T-cell (primary cell): ENCODE data around the gene BPI. TPM values are rescaled to one million over a fixed set of nuclear protein-coding genes. Genes with fewer than 3 reads are reported as not detected.

Experiments used
- ATAC-seq, 4 experiments: fragments of 200-7000 bp in 3 of 4; fragments of 150-1000 bp in 1 of 4; cut with Tn5 transposase; replicated peaks in 1 of 4; 1 replicate in 3 of 4; 2 replicates in 1 of 4; pipeline ENCODE4 v1.10.0; 2021; ENCODE audit warnings: moderate library complexity in 3 of 4, mild to moderate bottlenecking in 2 of 4, moderate number of reproducible peaks in 1 of 4
- CTCF ChIA-PET, 2 donors: fragments of 300-600 bp; sonication (Branson Sonifier 250); formaldehyde crosslinking; loops; one replicate each; lab custom pipeline; 2022; ENCODE audit warnings: antibody characterized with exemption in 2 of 2; lab: Charles Lee
- POLR2A ChIA-PET, 2 donors: fragments of 300-600 bp; sonication (Branson Sonifier 250); formaldehyde crosslinking; loops; one replicate each; lab custom pipeline; 2022; ENCODE audit warnings: antibody characterized with exemption in 2 of 2; lab: Charles Lee
- DNase-seq, 35 experiments: peaks; one replicate each; pipeline versions ENCODE4 v3.0.0 to v3.0.0-alpha.2; 2013 to 2023
- H3K27ac ChIP-seq: one replicate; pipeline ENCODE4 v1.5.1; 2013; ENCODE audit warnings: low read length
- H3K27me3 ChIP-seq, 2 experiments: replicated peaks in 1 of 2; 1 replicate in 1 of 2; 2 replicates in 1 of 2; pipeline versions ENCODE4 v1.6.1 to v1.7.0; 2013; ENCODE audit warnings: low read length in 1 of 2, mixed read lengths in 1 of 2; ENCODE audit not compliant: control insufficient read depth in 2 of 2, insufficient read depth in 2 of 2; ENCODE audit errors: extremely low read depth in 1 of 2
- H3K36me3 ChIP-seq, 2 donors: 1 replicate in 1 of 2; 2 replicates in 1 of 2; pipeline versions ENCODE4 v1.6.1 to v1.7.0; 2013; ENCODE audit warnings: low read length in 1 of 2; ENCODE audit not compliant: control insufficient read depth in 2 of 2, insufficient read depth in 1 of 2; ENCODE audit errors: extremely low read depth in 1 of 2
- H3K4me1 ChIP-seq, 2 experiments: 1 replicate in 1 of 2; 2 replicates in 1 of 2; pipeline versions ENCODE4 v1.6.1 to v1.7.0; 2013; ENCODE audit warnings: low read length in 2 of 2, mixed read lengths in 1 of 2; ENCODE audit not compliant: insufficient read depth in 2 of 2, control insufficient read depth in 1 of 2; ENCODE audit errors: extremely low read depth in 1 of 2
- H3K4me3 ChIP-seq, 2 donors: 1 replicate in 1 of 2; 2 replicates in 1 of 2; pipeline versions ENCODE4 v1.5.1 to v1.7.0; 2013; ENCODE audit warnings: mild to moderate bottlenecking in 2 of 2, low read length in 1 of 2, moderate library complexity in 1 of 2; ENCODE audit not compliant: control insufficient read depth in 1 of 2; ENCODE audit errors: extremely low read depth in 1 of 2
- H3K9me3 ChIP-seq: 2 replicates; pipeline ENCODE4 v1.7.0; 2013
- H3K27ac Mint-ChIP-seq, 2 donors: one replicate each; pipeline ENCODE4 v1.8.0; 2020 to 2021; ENCODE audit warnings: mild to moderate bottlenecking in 2 of 2, mixed read lengths in 2 of 2
- H3K27me3 Mint-ChIP-seq, 2 donors: one replicate each; pipeline ENCODE4 v1.8.0; 2021 to 2022; ENCODE audit warnings: mixed read lengths in 2 of 2
- H3K36me3 Mint-ChIP-seq: one replicate; pipeline ENCODE4 v1.8.0; 2021; ENCODE audit warnings: mixed read lengths
- H3K4me1 Mint-ChIP-seq, 3 donors: one replicate each; pipeline ENCODE4 v1.8.0; 2020 to 2022; ENCODE audit warnings: mixed read lengths in 3 of 3, mild to moderate bottlenecking in 1 of 3
- H3K4me3 Mint-ChIP-seq, 3 donors: one replicate each; pipeline ENCODE4 v1.8.0; 2020 to 2022; ENCODE audit warnings: mild to moderate bottlenecking in 3 of 3, mixed read lengths in 3 of 3, moderate library complexity in 3 of 3
- H3K9me3 Mint-ChIP-seq, 3 donors: one replicate each; pipeline ENCODE4 v1.8.0; 2020 to 2022; ENCODE audit warnings: mixed read lengths in 3 of 3
- WGBS: methylation state at CpG from one replicate; pipeline ENCODE4 v1.1.5; 2013; ENCODE audit warnings: missing lambda C conversion rate; ENCODE audit not compliant: insufficient coverage; 5-methylcytosine and 5-hydroxymethylcytosine counted together
- total RNA-seq, 35 experiments: library from RNA in 6 of 35; stranded (reverse) in 6 of 35; fragments of 120-200 nt in 1 of 35; gene quantifications; one replicate each; pipeline versions ENCODE4 v1.2.1 to v1.2.4 and lab custom pipeline; 2013 to 2026

BPI gene
- total RNA-seq, 5 donors from 2014 or later (not counting 1 experiment from before 2014, with no cell fraction given) = not detected

DNA sequence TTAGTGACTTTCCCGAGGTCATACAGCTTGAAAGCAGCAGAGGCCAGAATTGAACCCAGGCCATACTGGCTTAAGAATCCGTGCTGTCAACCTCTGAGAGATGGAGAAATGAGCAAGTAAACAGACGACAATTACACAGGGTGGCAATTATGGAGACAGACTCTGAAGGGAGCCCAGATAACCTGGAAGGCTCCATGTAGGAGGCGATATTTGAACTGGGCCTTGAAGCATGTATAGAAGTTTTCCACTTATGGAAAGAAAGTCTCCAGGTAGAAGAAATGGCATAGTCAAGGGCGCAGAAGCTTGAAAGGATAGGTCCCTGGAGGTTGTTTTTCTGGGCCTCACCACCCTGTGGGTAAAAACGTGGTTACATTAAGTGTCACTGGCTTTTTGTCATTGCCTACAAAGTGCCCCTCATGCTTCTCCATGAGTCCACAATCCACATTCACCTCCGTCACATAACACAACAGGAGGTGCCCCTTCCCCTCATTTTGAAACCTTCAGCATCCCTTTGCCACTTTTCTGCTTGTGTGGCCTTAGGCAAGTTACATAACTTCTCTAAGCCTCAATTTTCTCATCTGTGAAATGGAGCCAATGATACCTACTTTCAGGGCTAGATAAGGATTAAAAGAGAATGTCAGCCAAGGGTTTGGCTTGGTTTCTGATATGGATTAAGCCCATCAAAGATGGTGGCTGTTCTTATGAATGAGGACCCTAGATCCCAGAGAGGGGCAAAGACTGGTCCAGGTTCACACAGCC, 5.9 kb upstream of the BPI start:
- ATAC-seq (no peak), DNase-seq (no peak)
- Histone ChIP-seq H3K9me3 (no peaks in the 10 kb centered on the region), H3K27ac (no peak overlapping the region), H3K36me3 (no peaks in the 10 kb centered on the region), H3K27me3 (peaks cover 0 to 61% of the 10 kb centered on the region in 2 experiments), H3K4me1 (no peaks in the 10 kb centered on the region), H3K4me3 (no peak overlapping the region)
- no peak overlapping the region for H3K27ac Mint-ChIP-seq
- 76% methylated on average over 4 of the region's 7 CpGs for WGBS
- POLR2A ChIA-PET = no interaction called here
- CTCF ChIA-PET = no interaction called here
- H3K9me3 Mint-ChIP-seq = no peaks in the 10 kb centered on the region
- H3K36me3 Mint-ChIP-seq = no peaks in the 10 kb centered on the region
- peaks cover 0 to 2% (median 0%) of the 10 kb centered on the region in 3 donors for H3K4me1 Mint-ChIP-seq
- H3K4me3 Mint-ChIP-seq = no peak overlapping the region
- peaks cover 26 to 35% of the 10 kb centered on the region in 2 donors for H3K27me3 Mint-ChIP-seq

GRCh38 chr20:38298768-38299288, 5.1 kb upstream of the BPI start:
- ATAC-seq (no peak), DNase-seq (peak in 1 of 35 experiments; percentile 7)
- H3K4me1 Mint-ChIP-seq = peaks cover 0 to 9% (median 7%) of the 10 kb centered on the region in 3 donors
- H3K27ac ChIP-seq = no peak overlapping the region
- H3K4me3 Mint-ChIP-seq = no peak overlapping the region
- H3K4me3 ChIP-seq = no peak overlapping the region
- ChIA-PET POLR2A (no interaction called here), CTCF (no interaction called here)
- H3K36me3 Mint-ChIP-seq = no peaks in the 10 kb centered on the region
- H3K4me1 ChIP-seq = peaks cover 0 to 1% of the 10 kb centered on the region in 2 experiments
- H3K9me3 ChIP-seq = no peaks in the 10 kb centered on the region
- peaks cover 0 to 57% of the 10 kb centered on the region in 2 experiments for H3K27me3 ChIP-seq
- WGBS = 44% methylated on average over 10 of the region's 13 CpGs
- peaks cover 34 to 39% of the 10 kb centered on the region in 2 donors for H3K27me3 Mint-ChIP-seq
- H3K36me3 ChIP-seq = no peaks in the 10 kb centered on the region
- no peak overlapping the region for H3K27ac Mint-ChIP-seq
- H3K9me3 Mint-ChIP-seq = no peaks in the 10 kb centered on the region

- WGBS = 84% methylated on average over 5 of the region's 6 CpGs
- no peak for ATAC-seq
These were observed 4.0 kb upstream of the BPI start for GRCh38 chr20:38299963-38300362.

GRCh38 chr20:38300438-38300837, 3.5 kb upstream of the BPI start:
- Histone ChIP-seq H3K27me3 (peaks cover 0 to 59% of the 10 kb centered on the region in 2 experiments), H3K36me3 (no peaks in the 10 kb centered on the region), H3K4me1 (peaks cover 0 to 7% of the 10 kb centered on the region in 2 experiments), H3K27ac (no peak overlapping the region), H3K9me3 (no peaks in the 10 kb centered on the region), H3K4me3 (no peak overlapping the region)
- CTCF ChIA-PET = no interaction called here
- no CpG with 5 or more reads among the region's 4 CpGs for WGBS
- H3K4me1 Mint-ChIP-seq = peaks cover 10 to 20% (median 15%) of the 10 kb centered on the region in 3 donors
- H3K36me3 Mint-ChIP-seq = no peaks in the 10 kb centered on the region
- DNase-seq (no peak), ATAC-seq (no peak)
- POLR2A ChIA-PET = no interaction called here
- peaks cover 43 to 44% of the 10 kb centered on the region in 2 donors for H3K27me3 Mint-ChIP-seq
- H3K9me3 Mint-ChIP-seq = no peaks in the 10 kb centered on the region
- no peak overlapping the region for H3K27ac Mint-ChIP-seq
- H3K4me3 Mint-ChIP-seq = no peak overlapping the region

More at GRCh38 chr20:38299963-38300362, 4.0 kb upstream of the BPI start:
- H3K4me1 ChIP-seq = peaks cover 0 to 7% of the 10 kb centered on the region in 2 experiments
- H3K4me3 ChIP-seq = no peak overlapping the region
- H3K36me3 ChIP-seq = no peaks in the 10 kb centered on the region
- DNase-seq = no peak
- Mint-ChIP-seq H3K9me3 (no peaks in the 10 kb centered on the region), H3K27me3 (peaks cover 44 to 45% of the 10 kb centered on the region in 2 donors), H3K36me3 (no peaks in the 10 kb centered on the region), H3K27ac (no peak overlapping the region), H3K4me3 (no peak overlapping the region), H3K4me1 (peaks cover 10 to 20% (median 15%) of the 10 kb centered on the region in 3 donors)
- no peaks in the 10 kb centered on the region for H3K9me3 ChIP-seq
- H3K27me3 ChIP-seq = peaks cover 0 to 57% of the 10 kb centered on the region in 2 experiments
- POLR2A ChIA-PET = no interaction called here
- CTCF ChIA-PET = no interaction called here
- no peak overlapping the region for H3K27ac ChIP-seq

GRCh38 chr20:38301309-38301708, 2.6 kb upstream of the BPI start:
- ChIA-PET POLR2A (interaction anchor here in 1 of 2 donors (0.6 kb wide), 1 partner anchor 1854 kb away, joined by 3 read pairs; no protein-coding TSS in a partner anchor), CTCF (no interaction called here)
- ATAC-seq = no peak
- H3K4me1 ChIP-seq = peaks cover 0 to 7% of the 10 kb centered on the region in 2 experiments
- Mint-ChIP-seq H3K27me3 (peaks cover 50% of the 10 kb centered on the region in 2 donors), H3K4me3 (no peak overlapping the region), H3K4me1 (peaks cover 10 to 20% (median 15%) of the 10 kb centered on the region in 3 donors), H3K9me3 (no peaks in the 10 kb centered on the region), H3K36me3 (no peaks in the 10 kb centered on the region), H3K27ac (no peak overlapping the region)
- no peaks in the 10 kb centered on the region for H3K36me3 ChIP-seq
- WGBS = 43% methylated on average over 1 of the region's 3 CpGs
- H3K27ac ChIP-seq = no peak overlapping the region
- no peak overlapping the region for H3K4me3 ChIP-seq
- H3K27me3 ChIP-seq = peaks cover 0 to 52% of the 10 kb centered on the region in 2 experiments
- no peak for DNase-seq
- H3K9me3 ChIP-seq = no peaks in the 10 kb centered on the region

GRCh38 chr20:38302786-38303185, 1.2 kb upstream of the BPI start:
- no peak overlapping the region for H3K27ac ChIP-seq
- Mint-ChIP-seq H3K27ac (no peak overlapping the region), H3K9me3 (no peaks in the 10 kb centered on the region), H3K4me1 (peaks cover 10 to 20% (median 15%) of the 10 kb centered on the region in 3 donors), H3K27me3 (peaks cover 54 to 60% of the 10 kb centered on the region in 2 donors), H3K36me3 (no peaks in the 10 kb centered on the region), H3K4me3 (no peak overlapping the region)
- peaks cover 0 to 59% of the 10 kb centered on the region in 2 experiments for H3K27me3 ChIP-seq
- ATAC-seq = no peak
- no peaks in the 10 kb centered on the region for H3K36me3 ChIP-seq
- 18% methylated on average over 4 of the region's 11 CpGs for WGBS
- peaks cover 0 to 7% of the 10 kb centered on the region in 2 experiments for H3K4me1 ChIP-seq
- H3K4me3 ChIP-seq = no peak overlapping the region
- CTCF ChIA-PET = no interaction called here
- no peak for DNase-seq
- H3K9me3 ChIP-seq = no peaks in the 10 kb centered on the region
- POLR2A ChIA-PET = no interaction called here
